H1 (cell line): ENCODE results near the gene SCAF1. TPM values are rescaled to one million over a fixed set of nuclear protein-coding genes. Genes with fewer than 3 reads are reported as not detected.
A peak's percentile ranks its signal among the peaks of the same experiment; 100 is the strongest.

ENCODE experiments used
- CREB1 ChIP-seq: IDR thresholded peaks from 2 replicates; pipeline ENCODE4 v1.6.1; 2012; ENCODE audit warnings: inconsistent platforms
- HDAC2 ChIP-seq, 2 experiments: fragments of 300-600 bp in 1 of 2; sonication (generic) in 1 of 2; IDR thresholded peaks; 2 replicates each; pipeline ENCODE4 v1.6.1; 2011 to 2012; ENCODE audit warnings: low read depth in 2 of 2, low read length in 2 of 2, mild to moderate bottlenecking in 2 of 2, moderate library complexity in 2 of 2, borderline replicate concordance in 1 of 2, inconsistent platforms in 1 of 2
- KDM4A ChIP-seq: IDR thresholded peaks from one replicate; pipeline ENCODE4 v1.7.1; 2012; ENCODE audit warnings: low read depth, mild to moderate bottlenecking, moderate library complexity, low read length, inconsistent platforms; ENCODE audit not compliant: severe bottlenecking
- POLR2A ChIP-seq, 2 experiments: IDR thresholded peaks; 1 replicate in 1 of 2; 2 replicates in 1 of 2; pipeline ENCODE4 v1.6.1; 2011; ENCODE audit warnings: low read depth in 2 of 2, low read length in 2 of 2, mild to moderate bottlenecking in 2 of 2; ENCODE audit errors: control extremely low read depth in 1 of 2
- RXRA ChIP-seq: IDR thresholded peaks from 2 replicates; pipeline ENCODE4 v1.6.1; 2011; ENCODE audit warnings: low read depth, mild to moderate bottlenecking, low read length, moderate library complexity; ENCODE audit not compliant: insufficient read depth
- SAP30 ChIP-seq: fragments of 300-600 bp; sonication (generic); IDR thresholded peaks from 2 replicates; pipeline ENCODE4 v1.7.1; 2012; ENCODE audit warnings: low read length, moderate library complexity, mild to moderate bottlenecking, inconsistent platforms; ENCODE audit not compliant: insufficient read depth, insufficient replicate concordance
- TCF12 ChIP-seq: IDR thresholded peaks from 2 replicates; pipeline ENCODE4 v1.6.1; 2011; ENCODE audit warnings: low read depth, mild to moderate bottlenecking, low read length
- polyA plus RNA-seq, 7 experiments: library from polyadenylated mRNA; depleted of rRNA in 3 of 7; stranded (reverse) in 5 of 7; unstranded in 2 of 7; fragments of >200 nt in 5 of 7; fragments of 200-250 nt in 2 of 7; gene quantifications; 1 replicate in 5 of 7; 2 replicates in 1 of 7; 4 replicates in 1 of 7; pipeline versions ENCODE4 v1.2.1 to v1.2.3, GENCODE V29; 2011 to 2013; ENCODE audit warnings: missing spikeins in 2 of 7, mixed read lengths in 2 of 7
- total RNA-seq: library from RNA; stranded (reverse); fragmentation: NEBNext Ultra II Directional; extraction: Animal tissue kit (Norgen Biotek cat#: 25700); gene quantifications from 2 replicates; pipeline ENCODE4 v1.2.1, GENCODE V29; 2021
- TF ChIP-seq, protein P1 (sequence below): IDR thresholded peaks from 2 replicates; pipeline ENCODE4 v1.6.1; 2012; ENCODE audit warnings: inconsistent platforms

Gene SCAF1
- total and polyA plus RNA-seq, 2 of the 8 experiments (the other 6 are each of a cell fraction or from before 2014, with no cell fraction given), result 9.7 to 81.7 TPM

DNA sequence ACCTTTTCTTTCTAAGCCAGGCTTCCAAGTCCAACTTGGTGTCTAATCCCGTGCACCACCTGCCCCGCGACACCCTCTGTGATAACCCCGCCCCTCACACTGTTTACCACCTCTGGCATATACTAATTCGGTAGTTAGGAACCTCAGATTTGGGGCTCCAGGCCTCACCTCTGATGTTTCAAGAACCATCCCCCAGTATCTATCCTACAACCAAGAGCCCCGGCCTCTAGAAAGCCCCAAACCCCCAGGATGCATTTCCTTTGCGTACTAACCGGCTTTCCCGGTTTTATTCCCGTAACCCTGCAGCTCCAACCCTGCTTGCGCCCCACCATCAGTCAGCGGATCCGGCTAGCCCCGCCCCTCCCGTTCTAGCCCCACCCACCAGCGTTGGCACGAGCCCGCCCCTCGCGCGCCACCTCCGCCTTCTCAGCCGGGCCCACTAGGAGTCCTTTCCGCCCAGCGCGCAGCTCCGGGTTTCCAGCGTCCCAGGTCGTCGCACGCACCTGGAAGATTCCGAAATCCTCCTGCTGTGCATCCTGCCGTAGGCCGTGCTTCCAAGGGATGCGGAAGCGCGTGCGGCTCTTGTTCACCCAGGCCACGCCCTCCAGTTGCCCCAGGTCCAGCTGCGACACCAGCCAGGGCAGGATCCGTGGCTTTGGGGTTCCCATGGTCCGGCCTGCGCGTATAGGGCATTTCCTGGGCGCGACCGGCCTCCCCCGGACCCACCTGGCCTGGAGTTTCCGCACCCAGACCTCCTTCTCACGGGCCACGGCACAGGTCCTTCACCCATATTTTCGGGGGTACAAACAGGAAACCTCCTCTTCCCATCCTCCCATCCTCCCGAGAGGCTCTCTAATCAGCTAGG, 22.4 kb downstream of the SCAF1 start (continued):
- TF ChIP-seq POLR2A (IDR thresholded peaks at IDR 0.05; ENCODE audit: control extremely low read depth in 1 of 2, low read depth in 2 of 2, low read length in 2 of 2) (peak; percentile 51 to 78), KDM4A (peak; percentile 52), SAP30 (no peak), CREB1 (peak; percentile 48; the same call in 1 of the 2 replicates), TCF12 (no peak), HDAC2 (IDR thresholded peaks at IDR 0.05; ENCODE audit: borderline replicate concordance in 1 of 2, low read depth in 2 of 2, low read length in 2 of 2) (no peak), RXRA (no peak)
- TF ChIP-seq, protein P1, sequence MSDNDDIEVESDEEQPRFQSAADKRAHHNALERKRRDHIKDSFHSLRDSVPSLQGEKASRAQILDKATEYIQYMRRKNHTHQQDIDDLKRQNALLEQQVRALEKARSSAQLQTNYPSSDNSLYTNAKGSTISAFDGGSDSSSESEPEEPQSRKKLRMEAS, result peak; percentile 84
